Right forelimb (tissue), 1 donor: Measurements from ENCODE around the gene LOC101059915.
"Not testable (repeated sequence)": the region's sequence is repeated elsewhere in the genome, so short reads cannot be mapped to it uniquely, and the experiment has no call there.

Experiments
- DNase-seq: peaks from one replicate; pipeline ENCODE4 v3.0.0-alpha.2; 2018

Gene LOC101059915

DNA sequence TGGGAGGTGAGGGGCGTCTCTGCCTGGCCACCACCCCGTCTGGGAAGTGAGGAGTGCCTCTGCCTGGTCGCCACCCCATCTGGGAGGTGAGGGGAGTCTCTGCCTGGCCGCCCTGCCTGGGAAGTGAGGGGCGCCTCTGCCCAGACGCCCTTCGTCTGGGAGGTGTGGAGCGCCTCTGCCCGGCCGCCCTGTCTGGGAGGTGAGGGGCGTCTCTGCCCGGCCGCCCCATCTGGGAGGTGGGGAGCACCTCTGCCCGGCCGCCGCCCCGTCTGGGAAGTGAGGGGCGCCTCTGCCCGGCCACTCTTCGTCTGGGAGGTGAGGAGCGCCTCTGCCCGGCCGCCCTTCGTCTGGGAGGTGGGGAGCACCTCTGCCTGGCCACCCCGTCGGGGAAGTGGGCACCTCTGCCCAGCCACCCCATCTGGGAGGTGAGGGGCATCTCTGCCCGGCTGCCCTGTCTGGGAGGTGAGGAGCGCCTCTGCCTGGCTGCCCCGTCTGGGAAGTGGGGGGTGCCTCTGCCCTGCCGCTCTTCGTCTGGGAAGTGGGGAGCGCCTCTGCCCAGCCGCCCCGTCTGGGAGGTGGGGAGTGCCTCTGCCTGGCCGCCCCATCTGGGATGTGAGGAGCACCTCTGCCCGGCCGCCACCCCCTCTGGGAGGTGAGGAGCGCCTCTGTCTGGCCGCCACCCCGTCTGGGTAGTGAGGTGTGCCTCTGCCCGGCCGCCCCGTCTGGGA, 8.9 kb downstream of the LOC101059915 start:
- DNase-seq, result not testable (repeated sequence)

DNA sequence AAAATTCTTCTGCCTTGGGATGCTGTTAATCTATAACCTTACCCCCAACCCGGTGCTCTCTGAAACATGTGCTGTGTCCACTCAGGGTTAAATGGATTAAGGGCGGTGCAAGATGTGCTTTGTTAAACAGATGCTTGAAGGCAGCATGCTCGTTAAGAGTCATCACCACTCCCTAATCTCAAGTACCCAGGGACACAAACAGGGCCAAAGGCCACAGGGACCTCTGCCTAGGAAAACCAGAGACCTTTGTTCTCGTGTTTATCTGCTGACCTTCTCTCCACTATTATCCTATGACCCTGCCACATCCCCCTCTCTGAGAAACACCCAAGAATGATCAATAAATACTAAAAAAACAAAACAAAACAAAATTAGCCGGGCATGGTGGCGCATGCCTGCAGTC, 9.8 kb downstream of the LOC101059915 start:
- DNase-seq, result not testable (repeated sequence)

DNA sequence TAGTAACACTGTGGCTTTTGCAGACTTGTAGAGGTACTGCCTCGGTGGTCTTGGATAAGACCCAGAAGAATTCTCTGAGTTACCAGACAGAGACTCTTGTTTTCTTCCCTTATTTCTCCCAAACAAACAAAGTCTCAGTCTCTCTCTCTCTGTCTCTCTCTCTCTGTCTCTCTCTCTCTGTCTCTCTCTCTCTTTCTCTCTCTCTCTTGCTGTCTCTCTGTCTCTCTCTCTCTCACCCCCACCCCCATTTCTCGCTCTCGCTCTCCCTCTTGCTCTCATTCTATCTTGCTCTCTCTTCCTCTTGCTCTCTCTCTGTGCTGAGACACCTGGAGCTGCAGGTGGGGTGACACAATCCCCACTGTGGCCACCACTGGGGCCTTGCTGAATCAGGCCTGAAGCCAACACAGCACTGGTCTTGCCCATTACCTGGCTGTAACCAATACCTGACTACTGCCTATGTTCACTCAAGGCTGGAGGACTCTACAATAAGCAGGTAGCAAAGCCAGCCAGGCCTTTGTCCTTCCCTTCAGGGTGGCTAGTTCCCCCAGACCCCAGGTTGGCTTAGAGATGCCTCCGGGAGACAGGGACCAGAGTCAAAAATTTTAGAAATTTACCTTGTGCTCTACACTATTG, 12.3 kb downstream of the LOC101059915 start:
- DNase-seq, result no peak

- DNase-seq, result not testable (repeated sequence)
These were observed 29.5 kb downstream of the LOC101059915 start for GRCh38 chrX:71696641-71697465.

GRCh38 chrX:71697466-71698298, 30.3 kb downstream of the LOC101059915 start:
- DNase-seq, result not testable (repeated sequence)

DNA sequence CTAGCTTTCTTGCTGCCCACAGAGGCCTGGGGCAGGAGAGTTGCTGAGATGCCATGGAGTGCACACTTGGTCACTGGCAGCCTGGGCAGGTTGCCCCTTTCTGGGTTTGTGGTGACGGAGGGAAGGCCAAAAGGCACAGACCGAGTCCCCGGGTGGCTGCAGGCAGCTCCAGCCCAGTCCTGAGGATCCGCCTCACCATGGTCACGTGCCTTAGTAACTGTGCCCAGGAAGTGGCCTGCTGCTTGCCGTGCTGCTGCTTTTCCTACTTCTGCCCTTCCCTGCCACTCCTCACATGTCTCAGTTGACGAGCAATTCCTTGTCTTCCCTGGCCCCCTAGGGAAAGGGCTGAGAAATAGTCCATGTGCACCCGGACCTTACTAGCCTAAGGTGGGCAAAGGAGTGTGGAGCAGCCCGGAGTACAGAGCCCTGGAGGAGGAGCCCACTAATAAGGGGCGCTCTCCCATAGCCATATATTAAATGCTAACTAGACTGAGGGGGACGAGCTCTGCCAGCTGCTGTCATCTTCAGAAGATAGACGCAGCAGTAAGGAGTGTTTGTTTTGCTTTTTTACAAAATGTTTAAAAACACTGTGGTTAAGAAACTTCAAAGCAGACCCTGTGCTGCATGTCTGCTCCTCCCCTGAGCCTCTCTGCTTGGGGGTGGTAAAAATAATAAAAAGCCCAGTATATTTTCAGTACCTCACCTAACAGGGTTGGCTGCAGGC, 31.1 kb downstream of the LOC101059915 start:
- DNase-seq, result not testable (repeated sequence)

DNA sequence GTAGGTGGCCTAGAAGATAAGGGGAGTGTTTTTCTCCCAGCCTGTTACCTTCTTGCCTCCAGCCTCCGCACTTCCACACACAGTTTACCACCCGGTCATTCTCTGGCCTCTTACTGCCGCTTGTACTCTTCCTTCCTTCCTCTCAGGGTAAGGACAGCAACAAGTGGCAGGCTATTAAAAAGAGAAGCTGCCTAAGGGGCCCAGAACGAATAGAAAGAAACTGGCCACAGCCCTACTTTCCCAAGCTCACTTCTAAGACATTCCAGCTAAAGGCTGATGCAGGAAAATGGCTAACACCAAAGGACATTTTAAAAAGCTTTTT, 31.6 kb downstream of the LOC101059915 start:
- not testable (repeated sequence) for DNase-seq

DNA sequence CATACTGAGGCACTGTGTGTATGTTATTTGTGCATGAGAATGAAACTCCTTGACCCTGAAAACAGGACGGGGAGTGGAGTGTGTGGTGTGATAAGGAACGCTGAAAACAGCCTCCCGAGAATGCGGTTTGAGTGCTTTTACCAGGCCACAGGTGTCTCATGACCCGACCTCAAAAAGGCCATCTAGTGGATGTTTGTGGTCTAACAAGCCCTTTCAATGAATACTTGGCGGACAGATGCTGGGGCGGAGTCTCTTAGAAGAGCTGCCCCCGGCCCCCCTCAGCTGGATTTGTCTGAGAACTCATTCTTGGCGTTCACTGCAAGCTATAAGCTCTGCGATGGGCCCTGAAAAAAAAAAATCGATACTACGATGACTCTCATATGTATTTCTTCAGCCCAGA, 35.5 kb downstream of the LOC101059915 start:
- DNase-seq, result not testable (repeated sequence)

DNA sequence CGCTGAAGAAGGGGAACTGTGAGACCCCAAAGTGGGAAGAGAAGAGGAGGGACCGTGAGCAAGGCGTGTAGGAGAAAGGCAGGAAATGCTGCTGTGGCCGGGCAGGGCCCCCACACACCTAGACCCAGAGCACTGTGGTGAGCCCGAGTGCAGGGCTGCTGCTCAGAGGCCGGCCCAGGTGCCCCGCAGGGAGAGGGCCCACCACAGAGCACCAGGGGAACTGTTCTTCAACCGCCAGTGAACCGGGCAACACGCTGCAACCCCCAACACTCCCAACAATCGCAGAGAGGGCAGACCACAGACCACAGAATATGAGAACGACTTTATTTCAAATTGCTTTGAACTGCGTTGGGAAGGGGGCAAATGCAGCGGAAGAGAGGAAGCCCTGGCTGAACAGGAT, 46.7 kb downstream of the LOC101059915 start:
- DNase-seq, result not testable (repeated sequence)

GRCh38 chrX:71715551-71715950, 48.2 kb downstream of the LOC101059915 start:
- DNase-seq, result not testable (repeated sequence)

GRCh38 chrX:71716323-71716722, 49.0 kb downstream of the LOC101059915 start:
- not testable (repeated sequence) for DNase-seq

DNA sequence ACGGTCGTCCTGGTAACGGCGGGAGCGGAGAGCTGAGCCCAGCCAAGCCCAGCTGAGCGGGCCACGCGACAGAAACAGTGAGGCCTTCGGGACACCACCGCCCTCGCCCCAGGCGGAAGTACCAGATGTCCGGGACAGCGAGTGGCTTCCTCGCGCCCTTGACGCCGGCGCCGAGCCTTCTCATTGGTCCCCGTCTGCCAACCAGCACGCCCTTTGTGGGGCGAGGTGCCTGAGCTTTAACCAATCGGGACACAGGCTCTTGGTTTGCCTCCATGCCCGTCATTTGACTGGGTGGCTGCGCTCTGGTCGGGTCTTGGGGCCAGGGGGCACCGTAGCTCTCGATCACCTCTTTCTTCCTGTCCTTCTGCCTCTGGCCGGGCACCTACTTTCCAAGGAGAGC, 50.8 kb downstream of the LOC101059915 start, which contains the start of gene CXorf49:
Gene CXorf49 (minus strand): TSS at position 101 of the 400 bp plus-strand sequence. CDS start 134 bp downstream, outside the sequence.
- DNase-seq, result not testable (repeated sequence)

DNA sequence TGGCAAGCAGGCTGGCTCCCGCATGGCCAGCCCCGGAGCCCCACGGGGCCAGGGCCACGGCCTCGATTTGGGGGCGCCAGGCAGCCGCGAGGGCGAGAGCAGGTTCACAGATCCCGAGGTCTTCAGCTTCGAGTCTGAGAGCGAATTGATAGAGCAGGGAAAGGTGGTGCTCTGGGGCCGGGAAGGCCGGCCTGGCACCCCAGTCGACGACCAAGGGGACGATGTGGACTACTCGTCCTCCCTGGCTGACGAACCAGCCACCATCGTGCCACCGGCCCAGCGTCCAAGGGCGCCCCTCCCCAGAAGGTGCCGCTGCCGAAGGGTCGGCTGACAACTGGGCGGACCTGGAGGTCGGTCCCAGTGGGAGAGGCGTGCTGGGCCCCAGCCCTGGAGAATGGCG, 51.8 kb downstream of the LOC101059915 start:
- DNase-seq, result not testable (repeated sequence)

- not testable (repeated sequence) for DNase-seq
These were observed 53.0 kb downstream of the LOC101059915 start for GRCh38 chrX:71720289-71720886.
